ENCODE measurements around the gene HNRNPUL2. TPM values are rescaled to one million over a fixed set of nuclear protein-coding genes. Genes with fewer than 3 reads are reported as not detected.

The HNRNPUL2 gene
- 6.5 TPM for total RNA-seq (2013)
- polyA plus RNA-seq (10 to 100 TPM in 1 of 3 donors, under 1 TPM in 2; 0.33 to 13.8 (median 0.88) TPM), polyA minus RNA-seq (6.7 and 11.4 TPM in 2 replicates), total RNA-seq (3.2 to 18.6 (median 9.8) reads per million in 11 experiments)

DNA sequence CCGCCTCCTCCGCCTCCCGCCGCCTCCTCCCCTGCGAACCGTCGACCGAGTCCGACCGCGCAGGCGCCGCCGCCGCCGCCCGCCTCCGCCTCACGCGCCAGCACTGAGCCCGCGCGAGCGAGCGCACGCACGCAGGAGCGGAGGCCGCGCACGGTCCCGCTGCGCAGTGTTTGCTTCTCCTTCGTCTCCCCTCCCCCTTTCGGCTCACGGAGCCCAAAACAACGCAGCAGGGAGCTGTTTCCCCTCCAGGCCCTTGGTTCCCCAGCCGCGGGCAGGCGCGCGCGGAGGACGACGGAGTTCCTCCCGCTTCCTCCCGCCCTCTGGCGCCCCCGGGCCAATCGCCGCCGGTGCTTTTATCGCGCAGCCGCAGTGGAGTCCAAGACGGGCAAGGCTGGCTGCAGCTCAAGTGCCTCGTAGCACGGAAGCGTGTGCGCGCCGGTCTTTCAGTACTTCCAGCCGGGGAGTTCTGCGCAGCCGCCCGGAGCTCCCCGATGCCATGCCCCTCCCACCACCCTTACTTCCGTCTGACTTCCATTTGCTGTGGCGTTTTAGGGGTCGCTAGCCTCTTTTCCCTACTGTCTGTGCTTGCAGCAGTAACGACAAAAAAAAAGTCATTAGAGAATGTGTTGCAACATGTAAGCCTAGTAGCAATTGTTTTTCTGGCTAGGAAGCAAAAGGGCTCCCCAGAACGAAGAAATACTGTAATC, at the start of gene HNRNPUL2:
Gene HNRNPUL2, minus strand, starts transcription at position 293 of the 707 bp plus-strand sequence. CDS start 301 bp downstream, outside the sequence.
- WGBS (ENCODE audit: insufficient coverage) = under 1% methylated on average over 68 of the region's 72 CpGs
- H3K9me3 ChIP-seq (replicated peaks in 1 of 2; ENCODE audit: control insufficient read depth in 1 of 2, insufficient read depth in 1 of 2, low read length in 2 of 2) = no peaks in the 10 kb centered on the region
- peak; percentile 99 for DNase-seq
- peak within 1 kb of the TSS; percentile 91 to 98 for H3K4me3 Mint-ChIP-seq
- TF ChIP-seq, protein P1, sequence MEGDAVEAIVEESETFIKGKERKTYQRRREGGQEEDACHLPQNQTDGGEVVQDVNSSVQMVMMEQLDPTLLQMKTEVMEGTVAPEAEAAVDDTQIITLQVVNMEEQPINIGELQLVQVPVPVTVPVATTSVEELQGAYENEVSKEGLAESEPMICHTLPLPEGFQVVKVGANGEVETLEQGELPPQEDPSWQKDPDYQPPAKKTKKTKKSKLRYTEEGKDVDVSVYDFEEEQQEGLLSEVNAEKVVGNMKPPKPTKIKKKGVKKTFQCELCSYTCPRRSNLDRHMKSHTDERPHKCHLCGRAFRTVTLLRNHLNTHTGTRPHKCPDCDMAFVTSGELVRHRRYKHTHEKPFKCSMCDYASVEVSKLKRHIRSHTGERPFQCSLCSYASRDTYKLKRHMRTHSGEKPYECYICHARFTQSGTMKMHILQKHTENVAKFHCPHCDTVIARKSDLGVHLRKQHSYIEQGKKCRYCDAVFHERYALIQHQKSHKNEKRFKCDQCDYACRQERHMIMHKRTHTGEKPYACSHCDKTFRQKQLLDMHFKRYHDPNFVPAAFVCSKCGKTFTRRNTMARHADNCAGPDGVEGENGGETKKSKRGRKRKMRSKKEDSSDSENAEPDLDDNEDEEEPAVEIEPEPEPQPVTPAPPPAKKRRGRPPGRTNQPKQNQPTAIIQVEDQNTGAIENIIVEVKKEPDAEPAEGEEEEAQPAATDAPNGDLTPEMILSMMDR (IDR thresholded peaks at IDR 0.05) = no peak
- H4K20me1 ChIP-seq (ENCODE audit: insufficient read depth, low read length) = peaks cover 51% of the 10 kb centered on the region
- peaks cover 82% of the 10 kb centered on the region for H3K79me2 ChIP-seq (ENCODE audit: insufficient read depth, low read length)
- peaks cover 47% of the 10 kb centered on the region for H3K4me1 Mint-ChIP-seq
- peaks cover 36 to 45% of the 10 kb centered on the region in 2 donors for H3K4me1 ChIP-seq (ENCODE audit: control insufficient read depth in 1 of 2, insufficient read depth in 2 of 2, low read length in 2 of 2)
- peak within 1 kb of the TSS; percentile 91 for H3K9ac ChIP-seq (ENCODE audit: insufficient read depth, low read length, poor library complexity, severe bottlenecking)
- H3K27me3 ChIP-seq (ENCODE audit: control insufficient read depth in 2 of 2, insufficient read depth in 2 of 2, low read length in 2 of 2) = no peaks in the 10 kb centered on the region
- peak within 1 kb of the TSS; percentile 100 for H3K4me2 ChIP-seq (replicated peaks; ENCODE audit: extremely low read depth, low read length, poor library complexity, severe bottlenecking)
- peaks cover 27 to 37% of the 10 kb centered on the region in 2 donors for H3K36me3 Mint-ChIP-seq
- H3K27me3 Mint-ChIP-seq (ENCODE audit: low read depth in 3 of 3) = no peaks in the 10 kb centered on the region
- peaks cover 26 to 30% of the 10 kb centered on the region in 2 donors for H3K36me3 ChIP-seq (replicated peaks in 1 of 2; ENCODE audit: control insufficient read depth in 1 of 2, insufficient read depth in 2 of 2, low read length in 2 of 2)
- H3K9me3 Mint-ChIP-seq = peaks cover 0 to 3% (median 0%) of the 10 kb centered on the region in 7 donors
- H3K27ac Mint-ChIP-seq = peak within 1 kb of the TSS; percentile 94 to 98 (median 98)
- H2AFZ ChIP-seq (ENCODE audit: insufficient read depth, low read depth, low read length, poor library complexity, severe bottlenecking) = peak within 1 kb of the TSS; percentile 90
- H3K27ac ChIP-seq (ENCODE audit: low read depth in 1 of 2, low read length in 2 of 2) = peak within 1 kb of the TSS; percentile 88 to 91
- intact Hi-C loops (cut with micrococcal nuclease) = loop anchor here (1.0 to 5.0 kb wide), 2 partner anchors 18 to 45 kb away; partner anchors contain the start of gene TAF6L (in 2 of the 2)
- H3K4me3 ChIP-seq (replicated peaks in 1 of 3; ENCODE audit: low read depth in 2 of 3, low read length in 3 of 3) = peak within 1 kb of the TSS; percentile 84 to 97 (median 91)

DNA sequence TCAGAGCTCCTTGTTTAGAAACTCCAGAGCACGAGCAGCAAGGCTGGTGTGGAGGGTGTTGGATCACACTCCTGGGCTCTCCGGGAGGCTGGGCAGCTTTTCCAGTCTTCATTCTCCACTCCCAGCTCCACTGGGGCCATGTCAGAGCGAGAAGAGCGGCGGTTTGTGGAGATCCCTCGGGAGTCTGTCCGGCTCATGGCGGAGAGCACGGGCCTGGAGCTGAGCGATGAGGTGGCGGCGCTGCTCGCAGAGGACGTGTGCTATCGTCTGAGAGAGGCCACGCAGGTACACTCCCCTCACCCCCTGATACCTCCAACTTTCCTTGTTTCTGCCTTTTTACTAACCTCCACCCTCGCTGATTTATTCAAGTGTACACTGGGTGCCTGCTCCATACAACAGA, 48.4 kb upstream of the HNRNPUL2 start:
- H3K9me3 Mint-ChIP-seq = peaks cover 0 to 7% (median 0%) of the 10 kb centered on the region in 7 donors
- Histone ChIP-seq H4K20me1 (ENCODE audit: insufficient read depth, low read length) (no peaks in the 10 kb centered on the region), H3K4me3 (replicated peaks in 1 of 3; ENCODE audit: low read depth in 2 of 3, low read length in 3 of 3) (no peak overlapping the region), H3K9ac (ENCODE audit: insufficient read depth, low read length, poor library complexity, severe bottlenecking) (no peak overlapping the region), H3K4me2 (replicated peaks; ENCODE audit: extremely low read depth, low read length, poor library complexity, severe bottlenecking) (no peak overlapping the region), H3K36me3 (replicated peaks in 1 of 2; ENCODE audit: control insufficient read depth in 1 of 2, insufficient read depth in 2 of 2, low read length in 2 of 2) (peaks cover 26 to 35% of the 10 kb centered on the region in 2 donors), H3K79me2 (ENCODE audit: insufficient read depth, low read length) (peaks cover 25% of the 10 kb centered on the region), H3K9me3 (replicated peaks in 1 of 2; ENCODE audit: control insufficient read depth in 1 of 2, insufficient read depth in 1 of 2, low read length in 2 of 2) (no peaks in the 10 kb centered on the region), H3K27me3 (ENCODE audit: control insufficient read depth in 2 of 2, insufficient read depth in 2 of 2, low read length in 2 of 2) (no peaks in the 10 kb centered on the region), H3K27ac (ENCODE audit: low read depth in 1 of 2, low read length in 2 of 2) (peak overlapping the region in 1 of 2 donors; percentile 54), H2AFZ (ENCODE audit: insufficient read depth, low read depth, low read length, poor library complexity, severe bottlenecking) (no peak overlapping the region), H3K4me1 (ENCODE audit: control insufficient read depth in 1 of 2, insufficient read depth in 2 of 2, low read length in 2 of 2) (peaks cover 18 to 26% of the 10 kb centered on the region in 2 donors)
- intact Hi-C loops (cut with micrococcal nuclease) = no loop called here
- no peak overlapping the region for H3K4me3 Mint-ChIP-seq
- peaks cover 0 to 2% (median 1%) of the 10 kb centered on the region in 3 donors for H3K27me3 Mint-ChIP-seq (ENCODE audit: low read depth in 3 of 3)
- peak overlapping the region in 3 of 7 donors; percentile 63 to 90 (median 70) for H3K27ac Mint-ChIP-seq
- TF ChIP-seq, protein P1 (IDR thresholded peaks at IDR 0.05) = no peak
- peaks cover 22% of the 10 kb centered on the region for H3K4me1 Mint-ChIP-seq
- WGBS (ENCODE audit: insufficient coverage) = 97% methylated on average over 15 of the region's 17 CpGs
- peaks cover 37 to 56% of the 10 kb centered on the region in 2 donors for H3K36me3 Mint-ChIP-seq
- DNase-seq = no peak
